HG02884 (cell line): ENCODE data around the gene CERK.
"Not testable (repeated sequence)": the region's sequence is repeated elsewhere in the genome, so short reads cannot be mapped to it uniquely, and the experiment has no call there.

Experiments used
- ATAC-seq: cut with Tn5 transposase; IDR thresholded peaks from one replicate; pipeline ENCODE4 v1.9.1; 2021; ENCODE audit warnings: mild to moderate bottlenecking, moderate library complexity; ENCODE audit not compliant: unreplicated experiment

The CERK gene

GRCh38 chr22:46734213-46734722 is 3.8 kb downstream of the CERK start:
- ATAC-seq, result not testable (repeated sequence)

- ATAC-seq, result no peak
These were observed 5.5 kb downstream of the CERK start for GRCh38 chr22:46732513-46732912.

- no peak for ATAC-seq
These were observed 6.0 kb downstream of the CERK start for GRCh38 chr22:46732041-46732379.

GRCh38 chr22:46731246-46732040 is 6.6 kb downstream of the CERK start:
- no peak for ATAC-seq

GRCh38 chr22:46730568-46731245 is 7.3 kb downstream of the CERK start:
- ATAC-seq, result no peak

- no peak for ATAC-seq
These were observed 9.6 kb downstream of the CERK start for GRCh38 chr22:46728470-46728869.

GRCh38 chr22:46727813-46728364 is 10.2 kb downstream of the CERK start:
- no peak for ATAC-seq

- ATAC-seq, result no peak
These were observed 11.1 kb downstream of the CERK start for GRCh38 chr22:46726986-46727317.

- ATAC-seq, result no peak
These were observed 11.7 kb downstream of the CERK start for GRCh38 chr22:46726066-46726985.

- no peak for ATAC-seq
These were observed 13.0 kb downstream of the CERK start for GRCh38 chr22:46725096-46725495.

- ATAC-seq, result no peak
These were observed 14.2 kb downstream of the CERK start for GRCh38 chr22:46723882-46724281.

GRCh38 chr22:46721501-46722085 is 16.5 kb downstream of the CERK start:
- no peak for ATAC-seq

- ATAC-seq, result no peak
These were observed 18.1 kb downstream of the CERK start for GRCh38 chr22:46719921-46720320.

GRCh38 chr22:46714550-46714949 is 23.5 kb downstream of the CERK start:
- ATAC-seq, result no peak

- no peak for ATAC-seq
These were observed 25.8 kb downstream of the CERK start for GRCh38 chr22:46712288-46712687.

- ATAC-seq, result no peak
These were observed 27.2 kb downstream of the CERK start for GRCh38 chr22:46710806-46711205.

- no peak for ATAC-seq
These were observed 29.2 kb downstream of the CERK start for GRCh38 chr22:46708766-46709330.

GRCh38 chr22:46707827-46708570 is 30.1 kb downstream of the CERK start:
- ATAC-seq, result no peak

- no peak for ATAC-seq
These were observed 30.7 kb downstream of the CERK start for GRCh38 chr22:46707305-46707704.

GRCh38 chr22:46706060-46706459 is 32.0 kb downstream of the CERK start:
- no peak for ATAC-seq
